ENCODE data around the gene GULP1. TPM values are rescaled to one million over a fixed set of nuclear protein-coding genes. Genes with fewer than 3 reads are reported as not detected.

Gene GULP1
- total RNA-seq, 1 experiment from 2014 or later: 140 TPM

- Histone ChIP-seq H2AFZ (ENCODE audit: low read length) (no peak overlapping the region), H3K9ac (ENCODE audit: extremely low read depth, insufficient read length, low read length) (no peak overlapping the region), H2BK20ac (ENCODE audit: low read depth, low read length, poor library complexity, severe bottlenecking) (no peak overlapping the region), H4K5ac (ENCODE audit: insufficient read length, low read depth, low read length) (no peak overlapping the region), H3K14ac (ENCODE audit: insufficient read depth, low read length) (no peak overlapping the region), H3K4me2 (ENCODE audit: insufficient read depth, insufficient read length, low read length) (no peak overlapping the region), H3T11ph (ENCODE audit: low read length) (no peak overlapping the region), H2AK5ac (ENCODE audit: insufficient read length, low read length) (no peak overlapping the region), H3K23ac (ENCODE audit: insufficient read length, low read depth, low read length) (no peak overlapping the region), H2BK120ac (ENCODE audit: low read depth, low read length, poor library complexity, severe bottlenecking) (no peak overlapping the region), H2BK5ac (ENCODE audit: insufficient read length, low read length) (no peak overlapping the region), H2BK12ac (ENCODE audit: insufficient read length, low read depth, low read length) (no peak overlapping the region), H3K56ac (ENCODE audit: insufficient read length, low read depth, low read length) (no peak overlapping the region), H3K23me2 (ENCODE audit: insufficient read length, low read depth, low read length, poor library complexity, severe bottlenecking) (no peaks in the 10 kb centered on the region), H4K8ac (replicated peaks; ENCODE audit: insufficient read length, low read depth, low read length) (no peak overlapping the region), H3K79me1 (ENCODE audit: insufficient read depth, low read depth, low read length, poor library complexity, severe bottlenecking) (peaks cover 11% of the 10 kb centered on the region), H3K4me1 (ENCODE audit: insufficient read depth, low read length) (peaks cover 9% of the 10 kb centered on the region; the same call in 1 of the 2 replicates), H3K18ac (ENCODE audit: insufficient read length, low read depth, low read length) (no peak overlapping the region), H4K20me1 (ENCODE audit: control insufficient read depth, insufficient read depth, insufficient read length) (no peaks in the 10 kb centered on the region), H2BK15ac (ENCODE audit: low read depth, low read length) (no peak overlapping the region), H3K79me2 (ENCODE audit: insufficient read depth, low read length) (peaks cover 36% of the 10 kb centered on the region), H3K9me3 (ENCODE audit: control insufficient read depth, low read depth, low read length) (no peaks in the 10 kb centered on the region), H3K27me3 (ENCODE audit: insufficient read depth, low read length) (no peaks in the 10 kb centered on the region), H3K27ac (ENCODE audit: insufficient read length, low read depth, low read length) (peak overlapping the region; percentile 59), H4K91ac (ENCODE audit: insufficient read length, low read depth, low read length) (no peak overlapping the region), H3K4ac (ENCODE audit: low read depth, low read length) (no peak overlapping the region)
- TF ChIP-seq CTCF (conservative IDR thresholded peaks at IDR 0.05): no peak
- no CpG with 5 or more reads among the region's 5 CpGs for WGBS (ENCODE audit: extremely low coverage, insufficient read length, low lambda C conversion rate)
- Mint-ChIP-seq H3K4me3 (no peak overlapping the region), H3K27me3 (ENCODE audit: low read depth) (no peaks in the 10 kb centered on the region), H3K4me1 (peaks cover 45 to 54% of the 10 kb centered on the region in 2 experiments), H3K36me3 (ENCODE audit: insufficient read depth in 1 of 3, low read depth in 3 of 3) (peaks cover 7 to 18% (median 16%) of the 10 kb centered on the region in 3 experiments), H3K9me3 (no peaks in the 10 kb centered on the region), H3K27ac (peak overlapping the region; percentile 16 to 55 (median 35); a peak in 6 of 7 replicates)
- DNase-seq: no peak
Measured at GRCh38 chr2:188333751-188334524, 42.3 kb downstream of the GULP1 start.
